HG02938 (cell line): ENCODE results near the gene ARHGAP20.

Experiments used
- ATAC-seq: cut with Tn5 transposase; IDR thresholded peaks from one replicate; pipeline ENCODE4 v1.9.1; 2021; ENCODE audit warnings: mild to moderate bottlenecking, moderate library complexity; ENCODE audit not compliant: unreplicated experiment

The ARHGAP20 gene

DNA sequence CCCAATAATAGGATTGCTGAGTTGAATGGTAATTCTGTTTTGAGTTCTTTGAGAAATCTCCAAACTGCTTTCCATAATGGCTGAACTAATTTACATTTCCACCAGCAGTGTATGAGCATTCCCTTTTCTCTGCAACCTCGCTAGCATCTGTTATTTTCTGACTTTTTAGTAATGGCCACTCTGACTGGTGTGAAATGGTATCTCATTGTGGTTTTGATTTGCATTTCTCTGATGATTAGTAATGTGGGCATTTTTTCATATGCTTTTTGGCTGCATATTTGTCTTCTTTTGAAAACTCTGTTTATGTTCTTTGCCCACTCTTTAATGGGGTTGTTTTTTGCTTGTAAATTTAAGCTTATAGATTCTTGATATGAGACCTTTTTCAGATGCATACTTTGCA, 185.1 kb downstream of the ARHGAP20 start:
- no peak for ATAC-seq
